NCI-H1436 treated with DMSO at 0.1 percent for 48 hours (cell line): ENCODE data around the gene TRIM66.

Source experiments
- DNase-seq: peaks from one replicate; lab custom pipeline; 2025; lab: John Stamatoyannopoulos, UW

Gene TRIM66

DNA sequence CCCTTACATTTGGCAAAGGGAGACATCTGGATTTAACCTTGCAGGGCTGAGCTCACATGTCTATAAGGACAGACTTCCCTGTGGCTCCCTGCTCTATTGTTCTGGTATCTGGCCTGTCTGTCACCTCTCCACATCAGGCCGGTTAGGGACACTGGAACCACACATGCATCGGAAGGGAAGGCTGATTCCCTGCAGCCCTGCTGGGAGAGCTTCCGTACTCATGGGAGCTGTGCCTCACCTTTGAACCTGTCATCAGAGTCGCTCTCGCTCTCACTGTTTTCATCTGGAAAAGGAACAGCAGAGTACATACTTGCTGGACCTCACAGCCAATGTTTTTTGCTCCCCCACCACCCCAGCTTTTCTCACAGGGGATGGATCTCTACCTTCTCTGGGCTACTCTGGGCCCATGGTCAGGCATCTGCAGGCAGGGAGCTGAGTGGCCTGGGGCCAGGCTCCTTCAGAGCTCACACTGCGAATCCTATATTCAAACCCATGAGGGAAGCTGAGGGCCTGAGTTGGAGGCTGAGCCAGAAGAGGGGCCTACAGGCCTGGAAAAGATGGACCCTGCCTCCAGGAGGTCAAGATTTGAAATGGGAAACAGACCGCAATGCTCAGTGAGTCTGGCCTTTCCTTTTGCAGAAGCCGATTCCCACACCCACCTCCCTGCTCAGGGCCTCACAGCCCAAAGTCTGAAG, 31.4 kb upstream of the TRIM66 start:
- DNase-seq = no peak

GRCh38 chr11:8712506-8712905, 30.0 kb upstream of the TRIM66 start:
- DNase-seq = no peak

- DNase-seq = no peak
Observed at GRCh38 chr11:8711895-8712442, 29.5 kb upstream of the TRIM66 start.

DNA sequence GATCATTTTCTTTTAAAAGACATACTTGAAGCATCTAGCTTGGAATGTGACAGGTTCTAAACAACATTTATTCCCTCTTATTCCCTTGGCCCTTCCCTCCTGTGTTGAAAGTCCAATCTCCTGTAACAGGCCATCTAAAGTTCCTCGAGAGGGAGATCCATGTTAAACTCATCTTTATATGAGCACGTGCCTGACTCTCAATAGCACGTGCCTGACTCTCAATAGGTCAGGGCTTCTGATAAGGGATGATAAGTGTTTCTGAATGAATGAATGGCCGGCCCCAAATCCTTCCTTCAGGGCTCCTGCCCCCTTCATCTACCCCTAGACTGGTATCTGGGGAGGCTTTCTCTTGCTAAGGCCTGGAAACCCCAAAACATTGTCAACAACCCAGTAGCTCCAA, 27.3 kb upstream of the TRIM66 start:
- no peak for DNase-seq

DNA sequence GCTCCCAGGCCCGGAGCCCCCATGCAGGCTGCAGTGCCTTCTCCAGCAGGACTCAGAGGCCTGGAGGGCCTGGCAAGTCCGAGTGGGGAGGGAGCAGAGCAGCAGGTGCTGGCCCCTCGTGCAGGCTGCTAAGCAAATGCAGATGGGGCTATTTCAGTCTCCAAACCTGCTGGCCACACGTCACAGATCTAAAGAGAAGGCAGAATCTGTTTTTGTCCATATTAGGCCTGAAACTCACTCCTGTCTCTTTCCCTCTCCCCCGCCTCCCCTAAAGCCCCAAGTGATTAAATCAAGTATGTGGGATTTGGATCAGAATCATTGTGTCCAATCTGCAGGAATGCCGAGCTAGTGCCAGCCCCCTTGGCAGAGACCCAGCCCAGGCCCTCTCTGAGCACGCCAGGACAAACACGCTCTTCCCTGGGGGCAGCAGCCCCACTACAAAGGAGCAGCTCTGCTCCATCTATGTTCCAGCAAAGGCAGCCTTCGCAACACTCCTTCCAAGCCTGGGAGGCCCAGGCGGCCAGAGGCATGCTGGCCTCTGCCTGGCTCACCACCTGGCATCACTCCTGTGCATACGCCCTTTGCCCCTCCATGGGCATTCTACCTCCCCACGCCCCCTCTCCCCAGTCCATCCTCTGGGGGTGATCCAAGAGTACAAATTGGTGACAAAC, 26.7 kb upstream of the TRIM66 start:
- DNase-seq = no peak

DNA sequence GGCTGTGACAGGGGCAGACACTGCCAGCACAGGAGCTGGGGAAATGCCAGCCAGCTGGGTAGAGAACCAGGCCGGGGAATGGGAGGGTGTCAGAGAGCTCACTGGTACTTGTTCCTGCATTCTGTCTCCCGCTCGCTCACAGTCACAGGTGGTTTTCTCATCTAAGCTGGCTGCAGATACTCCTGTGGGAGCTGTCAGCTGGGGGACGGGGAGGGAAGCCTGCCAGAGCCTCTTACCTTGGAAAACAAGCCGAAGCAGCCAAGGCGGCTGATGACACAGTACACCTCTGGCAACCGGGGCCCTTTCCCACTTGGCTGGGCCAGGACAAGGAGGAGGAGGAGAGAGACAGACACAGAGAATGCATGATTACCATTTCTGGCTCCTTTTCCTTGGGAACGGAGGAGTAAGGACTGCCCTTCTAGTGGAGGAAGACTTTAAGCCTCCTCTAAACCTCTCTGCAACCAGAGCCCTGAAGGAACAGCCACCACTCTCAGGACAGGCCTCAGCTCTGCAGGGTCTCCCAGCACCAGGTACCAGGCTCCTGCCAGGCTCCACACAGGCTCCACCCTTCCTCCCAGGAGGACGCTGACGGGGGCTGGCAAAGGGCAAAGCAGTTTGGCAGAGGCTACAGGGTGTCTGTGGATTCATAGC, 25.2 kb upstream of the TRIM66 start:
- no peak for DNase-seq

GRCh38 chr11:8706673-8707432, 24.4 kb upstream of the TRIM66 start:
- no peak for DNase-seq

GRCh38 chr11:8705146-8705545, 22.7 kb upstream of the TRIM66 start:
- DNase-seq = no peak

GRCh38 chr11:8704136-8704535, 21.7 kb upstream of the TRIM66 start:
- DNase-seq = no peak

DNA sequence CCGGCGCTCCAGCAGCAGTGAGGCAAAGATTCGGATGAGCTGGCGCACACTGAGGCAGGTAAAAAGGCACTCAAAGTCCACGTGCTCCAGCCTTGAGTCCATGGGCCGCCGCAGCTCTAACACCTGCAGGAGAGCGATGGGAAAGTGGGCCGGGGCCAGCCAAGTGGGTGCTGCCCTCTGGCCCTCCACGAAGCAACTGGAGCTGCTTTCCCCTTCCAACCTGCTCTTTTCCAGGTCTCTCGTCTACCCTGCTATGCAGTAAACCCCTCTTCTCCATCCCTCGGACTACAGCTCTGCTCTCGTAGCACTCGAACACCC, 20.1 kb upstream of the TRIM66 start:
- DNase-seq = no peak

GRCh38 chr11:8701891-8702597, 19.6 kb upstream of the TRIM66 start:
- no peak for DNase-seq

GRCh38 chr11:8699903-8700302, 17.4 kb upstream of the TRIM66 start:
- no peak for DNase-seq

DNA sequence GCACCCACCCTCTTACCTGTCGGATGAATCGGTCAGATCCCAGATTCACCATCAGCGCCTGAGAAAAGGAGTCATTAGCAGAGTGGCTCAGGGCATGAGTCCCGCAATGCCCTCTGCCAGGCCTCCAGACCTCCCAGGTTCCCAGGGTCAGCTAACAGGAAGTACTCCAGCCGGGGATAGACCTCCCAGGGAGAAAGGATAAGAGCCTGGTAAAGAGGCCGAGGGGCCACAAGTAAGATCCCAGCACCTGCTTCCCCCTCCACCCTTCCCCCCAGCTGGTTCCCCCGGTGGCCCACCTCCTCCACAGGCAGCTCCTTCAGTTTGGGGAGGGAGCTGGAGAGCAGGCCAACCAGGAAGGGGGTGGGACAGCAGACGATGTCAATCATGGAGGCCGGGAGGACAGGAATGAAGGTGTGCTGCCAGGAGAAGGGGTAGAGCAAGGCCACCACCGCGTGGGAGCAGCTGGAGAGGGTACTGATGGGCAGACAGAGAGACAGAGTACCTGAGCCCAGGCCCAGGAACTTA, 16.5 kb upstream of the TRIM66 start:
- DNase-seq = no peak

DNA sequence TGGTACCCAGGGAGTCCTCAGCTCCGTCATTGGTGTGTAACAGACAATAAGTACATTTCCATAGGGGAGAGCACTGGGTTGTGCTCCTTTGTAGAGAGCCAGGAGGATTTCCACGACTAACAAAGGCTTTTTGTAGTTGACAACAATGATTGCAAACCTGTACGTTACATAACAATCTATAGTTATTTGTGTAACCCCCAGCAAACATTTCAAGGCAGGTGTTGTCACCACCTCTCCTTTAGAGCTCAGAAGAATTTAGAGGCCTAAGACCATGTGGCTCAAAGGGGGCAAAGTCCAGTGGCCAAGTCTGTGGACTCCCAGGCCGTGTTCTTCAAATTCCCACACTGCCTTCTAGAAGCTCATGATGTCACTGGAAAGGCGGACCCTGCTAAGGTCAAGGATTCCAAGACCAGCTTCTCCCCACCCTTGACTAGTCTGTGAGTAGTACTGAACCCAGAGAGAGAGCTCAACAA, 15.9 kb upstream of the TRIM66 start:
- no peak for DNase-seq

DNA sequence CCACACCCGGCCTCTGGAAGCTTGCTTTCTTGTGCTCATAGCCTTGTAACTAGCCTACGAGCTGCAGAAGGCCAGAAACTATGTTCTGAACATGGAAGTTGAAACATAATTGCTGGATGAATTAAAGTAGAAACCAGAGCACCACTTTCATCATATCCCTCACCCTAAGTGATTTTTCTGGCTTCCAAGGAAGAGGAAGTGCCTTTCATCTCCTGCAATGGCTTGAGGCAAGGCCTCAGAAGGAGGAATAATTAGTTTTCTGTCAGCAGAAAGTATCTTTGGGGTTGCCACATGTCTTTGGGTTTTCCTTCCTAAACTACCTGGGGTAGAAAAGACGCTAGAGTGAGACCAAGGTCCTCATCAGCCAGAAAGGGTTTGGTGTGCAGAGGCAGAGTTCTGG, 14.6 kb upstream of the TRIM66 start:
- DNase-seq = no peak

DNA sequence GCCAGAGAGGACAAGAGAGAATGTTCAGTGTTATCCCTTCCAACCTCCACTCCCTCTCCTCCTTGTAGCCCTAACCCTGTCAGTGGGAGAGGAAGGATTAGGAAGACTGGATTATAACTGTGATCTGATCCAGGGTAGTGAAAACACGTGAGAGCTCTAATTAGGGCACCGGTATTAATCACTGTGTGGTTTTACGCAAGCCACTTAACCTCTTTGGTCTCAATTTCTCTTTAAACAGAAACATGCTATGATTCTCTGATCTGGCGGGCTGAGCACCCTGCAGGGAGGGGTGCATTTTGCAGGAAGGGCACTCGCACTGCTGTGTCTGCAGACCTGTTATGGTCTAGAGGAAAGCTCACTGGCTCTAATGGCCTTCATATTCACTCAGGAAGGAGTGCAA, 11.7 kb upstream of the TRIM66 start:
- DNase-seq = no peak

DNA sequence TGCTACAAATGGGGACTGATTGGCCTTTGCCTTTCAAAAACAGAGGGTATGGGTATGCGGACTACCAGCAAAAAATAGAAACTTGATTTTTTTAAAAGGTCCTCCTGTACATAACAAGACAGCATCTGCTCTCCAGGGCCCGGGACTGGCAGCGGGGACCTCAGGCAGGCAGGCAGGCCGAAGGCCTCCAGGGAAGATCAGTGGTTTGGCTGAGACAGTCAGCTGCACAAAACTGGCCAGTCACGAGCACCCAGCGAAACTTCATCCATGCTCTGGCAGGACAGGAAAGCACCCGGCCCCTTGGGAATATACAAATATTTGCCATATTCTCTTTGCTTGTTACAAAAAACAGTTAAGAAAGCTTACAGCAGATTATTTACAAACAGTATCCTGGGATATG, 11.1 kb upstream of the TRIM66 start:
- DNase-seq = no peak

DNA sequence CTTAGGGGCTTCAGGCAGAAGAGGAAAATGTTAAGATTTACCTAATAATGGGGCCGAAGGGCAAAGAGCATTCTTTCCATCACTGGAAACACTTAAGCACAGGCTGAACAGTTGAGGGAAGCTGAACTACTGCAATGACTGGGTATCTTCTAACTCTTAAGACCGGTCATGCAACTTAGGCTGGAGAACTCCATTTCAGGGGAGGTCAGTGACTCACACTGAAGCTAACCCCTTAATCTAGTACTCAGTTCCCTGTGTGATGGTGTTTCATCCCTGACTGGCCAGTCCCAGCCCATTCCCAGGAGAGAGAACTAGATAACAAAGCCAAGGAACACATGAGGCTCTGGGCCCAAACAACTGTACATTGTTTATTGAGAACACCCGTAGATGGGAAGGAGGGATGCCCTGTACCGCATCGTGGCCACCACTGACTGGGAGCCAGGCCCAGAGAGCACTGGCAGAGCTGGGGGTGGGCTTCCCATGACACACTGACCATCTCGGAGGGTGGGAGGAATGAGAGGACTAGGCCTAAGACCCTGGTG, 10.6 kb upstream of the TRIM66 start:
- DNase-seq = no peak

DNA sequence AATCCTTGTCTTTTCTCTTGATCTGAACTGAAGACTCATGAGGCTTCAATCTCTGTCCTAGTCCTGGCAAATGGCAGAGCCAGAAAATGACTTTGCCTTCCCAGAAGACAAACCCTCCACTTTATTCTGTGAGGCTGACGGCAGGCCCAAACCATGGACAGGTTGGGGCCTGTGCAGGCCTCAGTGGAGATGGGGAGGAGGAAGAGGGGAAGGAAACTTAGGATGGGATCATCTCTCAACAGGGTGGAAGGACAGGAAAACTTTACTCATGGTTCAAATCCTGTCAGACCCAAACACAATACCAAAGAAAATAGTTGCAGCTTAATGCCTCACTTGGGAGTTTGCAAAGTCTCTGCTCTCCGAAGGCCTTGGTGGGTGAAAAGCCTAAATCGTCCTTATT, 10.0 kb upstream of the TRIM66 start:
- no peak for DNase-seq

- no peak for DNase-seq
Observed at GRCh38 chr11:8691601-8692000, 9.1 kb upstream of the TRIM66 start.
